HL-60 (cell line): ENCODE data around the gene ATP5F1C.

Experiments
- POLR2AphosphoS5 ChIP-seq: IDR thresholded peaks from 2 replicates; pipeline ENCODE4 v1.6.1; 2012; ENCODE audit warnings: low read depth
- TF ChIP-seq, protein P1 (sequence below): IDR thresholded peaks from one replicate; pipeline ENCODE4 v1.5.1; 2011; ENCODE audit warnings: low read length, control low read depth, inconsistent platforms; ENCODE audit not compliant: insufficient read depth

DNA sequence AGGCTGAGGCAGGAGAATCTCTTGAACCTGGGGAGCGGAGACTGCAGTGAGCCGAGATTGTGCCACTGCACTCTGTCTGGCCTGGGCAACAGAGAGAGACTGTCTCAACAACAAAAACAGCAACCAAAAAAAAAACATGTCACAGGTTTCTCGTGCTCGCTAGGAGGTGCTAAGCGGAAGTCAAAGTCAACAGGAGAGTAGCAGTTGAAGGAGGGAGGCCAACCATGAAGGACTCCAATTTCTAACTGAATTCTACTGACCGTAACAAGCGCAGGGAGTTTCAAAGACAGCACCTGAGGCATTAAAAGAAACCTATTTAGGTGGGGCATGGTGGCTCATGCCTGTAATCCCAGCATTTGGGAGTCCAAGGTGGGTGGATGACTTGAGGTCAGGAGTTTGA, 19.6 kb upstream of the ATP5F1C start:
- TF ChIP-seq, protein P1, sequence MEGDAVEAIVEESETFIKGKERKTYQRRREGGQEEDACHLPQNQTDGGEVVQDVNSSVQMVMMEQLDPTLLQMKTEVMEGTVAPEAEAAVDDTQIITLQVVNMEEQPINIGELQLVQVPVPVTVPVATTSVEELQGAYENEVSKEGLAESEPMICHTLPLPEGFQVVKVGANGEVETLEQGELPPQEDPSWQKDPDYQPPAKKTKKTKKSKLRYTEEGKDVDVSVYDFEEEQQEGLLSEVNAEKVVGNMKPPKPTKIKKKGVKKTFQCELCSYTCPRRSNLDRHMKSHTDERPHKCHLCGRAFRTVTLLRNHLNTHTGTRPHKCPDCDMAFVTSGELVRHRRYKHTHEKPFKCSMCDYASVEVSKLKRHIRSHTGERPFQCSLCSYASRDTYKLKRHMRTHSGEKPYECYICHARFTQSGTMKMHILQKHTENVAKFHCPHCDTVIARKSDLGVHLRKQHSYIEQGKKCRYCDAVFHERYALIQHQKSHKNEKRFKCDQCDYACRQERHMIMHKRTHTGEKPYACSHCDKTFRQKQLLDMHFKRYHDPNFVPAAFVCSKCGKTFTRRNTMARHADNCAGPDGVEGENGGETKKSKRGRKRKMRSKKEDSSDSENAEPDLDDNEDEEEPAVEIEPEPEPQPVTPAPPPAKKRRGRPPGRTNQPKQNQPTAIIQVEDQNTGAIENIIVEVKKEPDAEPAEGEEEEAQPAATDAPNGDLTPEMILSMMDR = no peak
- no peak for TF ChIP-seq POLR2AphosphoS5
